Keratinocyte (primary cell): ENCODE results near the gene SEC62. TPM values are rescaled to one million over a fixed set of nuclear protein-coding genes. Genes with fewer than 3 reads are reported as not detected.

Experiments used
- DNase-seq: peaks from one replicate; pipeline ENCODE4 v3.0.0-alpha.2; 2011; ENCODE audit warnings: low read depth, missing footprints, low spot score
- FAIRE-seq: peaks from 2 replicates; lab custom pipeline; 2011; peaks lifted over from hg19 to GRCh38; lab: Jason Lieb, UNC
- H2AFZ ChIP-seq: 2 replicates; pipeline ENCODE4 v1.6.0; 2012; ENCODE audit warnings: low read length, control low read depth, inconsistent platforms; ENCODE audit not compliant: control insufficient read depth
- H3K27ac ChIP-seq: 2 replicates; pipeline ENCODE4 v1.5.1; 2011; ENCODE audit warnings: low read length; ENCODE audit not compliant: control insufficient read depth, insufficient read depth
- H3K27me3 ChIP-seq: 3 replicates; pipeline ENCODE4 v1.6.0; 2011; ENCODE audit warnings: low read length; ENCODE audit not compliant: control insufficient read depth, insufficient read depth; ENCODE audit errors: extremely low read depth
- H3K36me3 ChIP-seq, 2 experiments: 2 replicates in 1 of 2; 3 replicates in 1 of 2; pipeline ENCODE4 v1.5.1; 2011; ENCODE audit warnings: low read length in 2 of 2, mild to moderate bottlenecking in 1 of 2; ENCODE audit not compliant: control insufficient read depth in 2 of 2, insufficient read depth in 2 of 2; ENCODE audit errors: extremely low read depth in 1 of 2
- H3K4me1 ChIP-seq: 3 replicates; pipeline ENCODE4 v1.5.1; 2011; ENCODE audit warnings: low read length; ENCODE audit not compliant: control insufficient read depth, insufficient read depth; ENCODE audit errors: extremely low read depth
- H3K4me2 ChIP-seq: 3 replicates; pipeline ENCODE4 v1.6.0; 2011; ENCODE audit warnings: low read depth, low read length; ENCODE audit not compliant: control insufficient read depth, insufficient read depth; ENCODE audit errors: extremely low read depth
- H3K4me3 ChIP-seq, 3 experiments: fragments of 200-600 bp in 1 of 3; sonication (generic) in 1 of 3; 2 replicates in 2 of 3; 3 replicates in 1 of 3; pipeline ENCODE4 v1.5.1; 2011 to 2016; ENCODE audit warnings: low read length in 3 of 3, mild to moderate bottlenecking in 3 of 3, control low read depth in 2 of 3, inconsistent platforms in 1 of 3, low read depth in 1 of 3, mixed read lengths in 1 of 3, mixed run types in 1 of 3, moderate library complexity in 1 of 3; ENCODE audit not compliant: control insufficient read depth in 2 of 3, insufficient read depth in 2 of 3; ENCODE audit errors: extremely low read depth in 1 of 3
- H3K79me2 ChIP-seq: 2 replicates; pipeline ENCODE4 v1.6.0; 2012; ENCODE audit warnings: low read length; ENCODE audit not compliant: control insufficient read depth, insufficient read depth
- H3K9ac ChIP-seq: 3 replicates; pipeline ENCODE4 v1.6.0; 2011; ENCODE audit warnings: low read length; ENCODE audit not compliant: control insufficient read depth, insufficient read depth; ENCODE audit errors: extremely low read depth
- H3K9me1 ChIP-seq: 3 replicates; pipeline ENCODE4 v1.6.0; 2011; ENCODE audit warnings: low read length; ENCODE audit not compliant: control insufficient read depth, insufficient read depth; ENCODE audit errors: extremely low read depth
- H3K9me3 ChIP-seq: 2 replicates; pipeline ENCODE4 v1.5.1; 2012; ENCODE audit warnings: low read depth, low read length; ENCODE audit not compliant: control insufficient read depth
- H4K20me1 ChIP-seq: 3 replicates; pipeline ENCODE4 v1.6.0; 2011; ENCODE audit warnings: low read length; ENCODE audit not compliant: control insufficient read depth, insufficient read depth; ENCODE audit errors: extremely low read depth
- CTCF ChIP-seq, 3 experiments: IDR thresholded peaks in 1 of 3; conservative IDR thresholded peaks in 1 of 3; optimal IDR thresholded peaks in 1 of 3; 2 replicates in 2 of 3; 3 replicates in 1 of 3; pipeline versions ENCODE3 to v1.5.1; 2011; ENCODE audit warnings: low read length in 3 of 3, mild to moderate bottlenecking in 3 of 3, moderate library complexity in 2 of 3, control low read depth in 1 of 3, inconsistent platforms in 1 of 3; ENCODE audit not compliant: insufficient read depth in 2 of 3; ENCODE audit errors: extremely low read depth in 1 of 3
- EZH2 ChIP-seq: IDR thresholded peaks from one replicate; pipeline ENCODE4 v1.6.1; 2012; ENCODE audit warnings: inconsistent platforms, mild to moderate bottlenecking, low read length, moderate library complexity
- dilution Hi-C: fragments of 300-500 bp; cut with MboI; formaldehyde crosslinking; loops from one replicate; pipeline ENCODE4 v1.7.0; 2020; ENCODE audit warnings: low sequenced_read_pairs; ENCODE audit not compliant: extremely low pct_ligation_motif_present
- polyA plus RNA-seq, 5 experiments: library from polyadenylated mRNA; depleted of rRNA in 3 of 5; stranded (reverse) in 3 of 5; stranded (forward) in 1 of 5; unstranded in 1 of 5; fragments of >200 nt; gene quantifications; 1 replicate in 1 of 5; 2 replicates in 3 of 5; 3 replicates in 1 of 5; pipeline versions ENCODE4 v1.2.1 to v1.2.3, GENCODE V29; 2011 to 2012; ENCODE audit warnings: missing spikeins in 2 of 5, low read depth in 1 of 5, low replicate concordance in 1 of 5

Gene SEC62
- polyA plus RNA-seq, 1 donor (not counting 4 experiments of a cell fraction or from before 2014, with no cell fraction given) = 63.3 TPM

- H3K9me3 ChIP-seq = no peaks in the 10 kb centered on the region
- H3K4me2 ChIP-seq = no peak overlapping the region
- no peaks in the 10 kb centered on the region for H4K20me1 ChIP-seq
- H3K27me3 ChIP-seq = peaks cover under 1% of the 10 kb centered on the region
- dilution Hi-C loops = no loop called here
- no peaks in the 10 kb centered on the region for H3K9me1 ChIP-seq
- FAIRE-seq (no peak), DNase-seq (no peak)
- H3K4me3 ChIP-seq = no peak overlapping the region
- H3K9ac ChIP-seq = no peak overlapping the region
- no peaks in the 10 kb centered on the region for H3K36me3 ChIP-seq
- H3K79me2 ChIP-seq = no peaks in the 10 kb centered on the region
- H3K27ac ChIP-seq = no peak overlapping the region
- H3K4me1 ChIP-seq = no peaks in the 10 kb centered on the region
- H2AFZ ChIP-seq = no peak overlapping the region
- no peak for TF ChIP-seq CTCF (optimal IDR thresholded peaks at IDR 0.05 in 1 of 3, IDR thresholded peaks at IDR 0.05 in 1 of 3, conservative IDR thresholded peaks at IDR 0.05 in 1 of 3; ENCODE audit: extremely low read depth in 1 of 3, insufficient read depth in 2 of 3, low read length in 3 of 3)
- no peak for TF ChIP-seq EZH2
Observed at GRCh38 chr3:170046269-170047132, 79.9 kb downstream of the SEC62 start.

- TF ChIP-seq CTCF (optimal IDR thresholded peaks at IDR 0.05 in 1 of 3, IDR thresholded peaks at IDR 0.05 in 1 of 3, conservative IDR thresholded peaks at IDR 0.05 in 1 of 3; ENCODE audit: extremely low read depth in 1 of 3, insufficient read depth in 2 of 3, low read length in 3 of 3) = no peak
- TF ChIP-seq EZH2 = no peak
- H3K36me3 ChIP-seq = no peaks in the 10 kb centered on the region
- no peak overlapping the region for H3K27ac ChIP-seq
- H2AFZ ChIP-seq = no peak overlapping the region
- no peak overlapping the region for H3K4me3 ChIP-seq
- H3K27me3 ChIP-seq = no peaks in the 10 kb centered on the region
- H3K79me2 ChIP-seq = no peaks in the 10 kb centered on the region
- no peaks in the 10 kb centered on the region for H4K20me1 ChIP-seq
- no peak for DNase-seq
- dilution Hi-C loops = no loop called here
- H3K9me3 ChIP-seq = no peaks in the 10 kb centered on the region
- no peaks in the 10 kb centered on the region for H3K4me1 ChIP-seq
- no peak for FAIRE-seq
- no peak overlapping the region for H3K4me2 ChIP-seq
- H3K9ac ChIP-seq = no peak overlapping the region
- no peaks in the 10 kb centered on the region for H3K9me1 ChIP-seq
Observed at GRCh38 chr3:170047133-170047404, 80.5 kb downstream of the SEC62 start.

Other genes with a start within 250 kb of the SEC62 start
- gene TERC, start 201.7 kb upstream of the SEC62 start, polyA plus RNA-seq = 0.50 to 1.1 TPM (median 0.69 TPM) in 3 replicates
- 2.5 to 3.4 TPM (median 2.9 TPM) in 3 replicates for gene ACTRT3, start 197.2 kb upstream of the SEC62 start, polyA plus RNA-seq
- gene MYNN, start 193.4 kb upstream of the SEC62 start, polyA plus RNA-seq = 10.0 to 16.9 TPM (median 11.2 TPM) in 3 replicates
- gene LRRIQ4, start 153.9 kb upstream of the SEC62 start, polyA plus RNA-seq = not detected in 3 replicates
- gene LRRC34, start 153.9 kb upstream of the SEC62 start, polyA plus RNA-seq = 0.17 to 0.43 TPM (median 0.36 TPM) in 3 replicates
- gene LRRC31, start 96.9 kb upstream of the SEC62 start, polyA plus RNA-seq = not detected in 3 replicates
- gene SAMD7, start 55.2 kb upstream of the SEC62 start, polyA plus RNA-seq = not detected in 3 replicates
- 0.12 to 0.29 TPM (median 0.22 TPM) in 3 replicates for gene GPR160, start 71.2 kb downstream of the SEC62 start, polyA plus RNA-seq
- gene PHC3, start 214.9 kb downstream of the SEC62 start, polyA plus RNA-seq = 32.2 to 37.6 TPM (median 37.5 TPM) in 3 replicates